HepG2 (cell line): ENCODE data around the gene GALNT9. TPM values are rescaled to one million over a fixed set of nuclear protein-coding genes. Genes with fewer than 3 reads are reported as not detected.
A peak's percentile ranks its signal among the peaks of the same experiment; 100 is the strongest.

Experiments
- ATAC-seq: fragments of 200-7000 bp; cut with Tn5 transposase; 3 replicates; pipeline ENCODE4 v1.9.1; 2020; ENCODE audit warnings: mild to moderate bottlenecking, moderate library complexity
- BruUV-seq: library from RNA; stranded (reverse); fragments of 400-500 nt; replicated peaks from 2 replicates; lab custom pipeline; 2021; lab: Mats Ljungman, UMichigan
- CTCF ChIA-PET: fragments of 300-600 bp; formaldehyde crosslinking; extraction: SDS; loops from one replicate; lab custom pipeline; 2021; ENCODE audit warnings: low total read pairs, inconsistent platforms, low intra/inter-chr PET ratio; lab: Yijun Ruan, JAX
- POLR2A ChIA-PET: fragments of 350-600 bp; sonication (Branson Sonifier 250); formaldehyde crosslinking; loops from one replicate; lab custom pipeline; 2020; ENCODE audit warnings: antibody characterized with exemption, inconsistent platforms; lab: Yijun Ruan, JAX
- DNase-seq: peaks from one replicate; pipeline ENCODE4 v3.0.0-alpha.2; 2015; ENCODE audit warnings: low spot score
- FAIRE-seq: peaks from 3 replicates; lab custom pipeline; 2011; peaks lifted over from hg19 to GRCh38; lab: Jason Lieb, UNC
- H2AFZ ChIP-seq: one replicate; pipeline ENCODE4 v1.6.1; 2011; ENCODE audit warnings: low read length, inconsistent platforms
- H3K27ac ChIP-seq: fragments of 300-600 bp; 3 replicates; pipeline ENCODE4 v1.8.0; 2011; ENCODE audit warnings: mixed run types, mild to moderate bottlenecking, mixed read lengths, low read length, inconsistent platforms; ENCODE audit not compliant: insufficient read depth; ENCODE audit errors: extremely low read length
- H3K27me3 ChIP-seq, 2 experiments: fragments of 200-600 bp in 1 of 2; 2 replicates in 1 of 2; 3 replicates in 1 of 2; pipeline versions ENCODE4 v1.6.0 to v1.8.0; 2011; ENCODE audit warnings: low read length in 2 of 2, mild to moderate bottlenecking in 2 of 2, moderate library complexity in 2 of 2, inconsistent platforms in 1 of 2; ENCODE audit not compliant: insufficient read depth in 2 of 2, control insufficient read depth in 1 of 2
- H3K36me3 ChIP-seq, 2 experiments: fragments of 200-600 bp in 1 of 2; replicated peaks in 1 of 2; 2 replicates in 1 of 2; 3 replicates in 1 of 2; pipeline versions ENCODE4 v1.5.1 to v1.8.0; 2011; ENCODE audit warnings: low read length in 2 of 2, inconsistent platforms in 1 of 2; ENCODE audit not compliant: insufficient read depth in 2 of 2, control insufficient read depth in 1 of 2
- H3K4me1 ChIP-seq: 2 replicates; pipeline ENCODE4 v1.5.1; 2012; ENCODE audit warnings: low read length, inconsistent platforms; ENCODE audit not compliant: insufficient read depth
- H3K4me2 ChIP-seq: 2 replicates; pipeline ENCODE4 v1.6.0; 2011; ENCODE audit warnings: low read depth, low read length, inconsistent platforms
- H3K4me3 ChIP-seq, 3 experiments: fragments of 200-600 bp in 1 of 3; sonication (generic), shearing (Covaris generic) in 1 of 3; replicated peaks in 1 of 3; 2 replicates each; pipeline ENCODE4 v1.5.1; 2011 to 2016; ENCODE audit warnings: low read length in 3 of 3, inconsistent platforms in 2 of 3, low read depth in 2 of 3, mild to moderate bottlenecking in 2 of 3, control low read depth in 1 of 3, mixed read lengths in 1 of 3; ENCODE audit not compliant: insufficient read depth in 1 of 3
- H3K79me2 ChIP-seq: one replicate; pipeline ENCODE4 v1.6.1; 2011; ENCODE audit warnings: low read length, inconsistent platforms; ENCODE audit not compliant: insufficient read depth
- H3K9ac ChIP-seq: 2 replicates; pipeline ENCODE4 v1.6.0; 2011; ENCODE audit warnings: mild to moderate bottlenecking, low read depth, low read length, inconsistent platforms; ENCODE audit not compliant: insufficient read depth
- H3K9me3 ChIP-seq: 2 replicates; pipeline ENCODE4 v1.5.1; 2012; ENCODE audit warnings: mild to moderate bottlenecking, low read length
- H4K20me1 ChIP-seq: 2 replicates; pipeline ENCODE4 v1.6.0; 2011; ENCODE audit warnings: inconsistent platforms, mild to moderate bottlenecking, low read length, moderate library complexity; ENCODE audit not compliant: insufficient read depth
- FOXP1 ChIP-seq, 2 experiments: fragments of 450-650 bp in 1 of 2; IDR thresholded peaks; 2 replicates each; pipeline ENCODE4 v1.6.1; 2017 to 2018; ENCODE audit warnings: antibody characterized with exemption in 1 of 2
- HDAC6 ChIP-seq: fragments of 200-600 bp; sonication (generic); IDR thresholded peaks from 2 replicates; pipeline ENCODE4 v1.7.0; 2017; ENCODE audit warnings: mild to moderate bottlenecking, antibody characterized with exemption, low read length, low read depth
- HOXD1 ChIP-seq: sonication (generic); formaldehyde crosslinking; IDR thresholded peaks from 2 replicates; pipeline ENCODE4 v1.5.0; 2020; ENCODE audit warnings: missing genetic modification reagents
- NFYB ChIP-seq: sonication (generic); formaldehyde crosslinking; IDR thresholded peaks from 2 replicates; pipeline ENCODE4 v1.4.0; 2020; ENCODE audit warnings: missing genetic modification reagents
- NFYC ChIP-seq: IDR thresholded peaks from 2 replicates; pipeline ENCODE4 v1.6.1; 2016; ENCODE audit warnings: missing genetic modification reagents, missing compliant biosample characterization
- PLRG1 ChIP-seq: fragments of 450-650 bp; conservative IDR thresholded peaks from 2 replicates; pipeline ENCODE4 v1.6.1; 2016
- SP2 ChIP-seq: sonication (generic); formaldehyde crosslinking; IDR thresholded peaks from 2 replicates; pipeline ENCODE4 v1.5.1; 2020; ENCODE audit warnings: mild to moderate bottlenecking, missing genetic modification reagents
- ZNF263 ChIP-seq: sonication (generic); formaldehyde crosslinking; IDR thresholded peaks from 2 replicates; pipeline ENCODE4 v1.4.0; 2020; ENCODE audit warnings: missing genetic modification reagents
- ZNF564 ChIP-seq: sonication (generic); formaldehyde crosslinking; IDR thresholded peaks from 2 replicates; pipeline ENCODE4 v1.8.1; 2023; ENCODE audit warnings: mild to moderate bottlenecking, missing genetic modification reagents
- WGBS: methylation state at CpG from one replicate; pipeline ENCODE4 v1.1.6; 2017; ENCODE audit warnings: low lambda C conversion rate; 5-methylcytosine and 5-hydroxymethylcytosine counted together
- in situ Hi-C: cut with HindIII; loops from 2 replicates; pipeline ENCODE4 v1.10.0; 2017; ENCODE audit warnings: low pct_unique_long_range_greater_than_20kb; ENCODE audit not compliant: extremely low pct_ligation_motif_present
- intact Hi-C: fragments of 100-400 bp; cut with micrococcal nuclease; formaldehyde crosslinking; loops from one replicate; pipeline ENCODE4 v1.10.0; 2022; ENCODE audit not compliant: unreplicated experiment
- polyA plus RNA-seq, 8 experiments: library from polyadenylated mRNA; depleted of rRNA in 3 of 8; stranded (reverse) in 7 of 8; unstranded in 1 of 8; fragments of >200 nt; fragmentation: Illumina TruSeq in 4 of 8; extraction: Trizol in 4 of 8; gene quantifications; 2 replicates each; pipeline versions ENCODE4 v1.2.1 to v1.2.3, GENCODE V29; 2011 to 2016; ENCODE audit warnings: low read depth in 4 of 8, missing spikeins in 1 of 8, mixed read lengths in 1 of 8; ENCODE audit not compliant: insufficient read depth in 1 of 8
- total RNA-seq, 5 experiments: library from RNA; depleted of rRNA; stranded (reverse); fragments of >200 nt; fragmentation: Illumina TruSeq; extraction: Trizol; gene quantifications; 2 replicates each; pipeline ENCODE4 v1.2.3, GENCODE V29; 2016; ENCODE audit warnings: low read depth in 1 of 5
- TF ChIP-seq, protein P1 (sequence below): sonication (generic); formaldehyde crosslinking; IDR thresholded peaks from 2 replicates; pipeline ENCODE4 v1.4.0; 2020; ENCODE audit warnings: missing genetic modification reagents
- TF ChIP-seq, protein P2 (sequence below): sonication (generic); formaldehyde crosslinking; IDR thresholded peaks from 2 replicates; pipeline ENCODE4 v1.4.0; 2020; ENCODE audit warnings: mild to moderate bottlenecking, missing genetic modification reagents
- TF ChIP-seq, protein P3 (sequence below): sonication (generic); formaldehyde crosslinking; IDR thresholded peaks from 2 replicates; pipeline ENCODE4 v1.8.1; 2023; ENCODE audit warnings: missing genetic modification reagents, inconsistent platforms, borderline replicate concordance
- TF ChIP-seq, protein P4 (sequence below): sonication (generic); formaldehyde crosslinking; IDR thresholded peaks from 2 replicates; pipeline ENCODE4 v1.8.1; 2023; ENCODE audit warnings: missing genetic modification reagents, mild to moderate bottlenecking, borderline replicate concordance
- TF ChIP-seq, protein P5 (sequence below): conservative IDR thresholded peaks from 2 replicates; pipeline ENCODE4 v1.6.1; 2018; ENCODE audit warnings: missing genetic modification reagents

The GALNT9 gene
- total and polyA plus RNA-seq, 2 of the 13 experiments (the other 11 are each of a cell fraction or from before 2014, with no cell fraction given), result 0.04 TPM; not detected in 1

DNA sequence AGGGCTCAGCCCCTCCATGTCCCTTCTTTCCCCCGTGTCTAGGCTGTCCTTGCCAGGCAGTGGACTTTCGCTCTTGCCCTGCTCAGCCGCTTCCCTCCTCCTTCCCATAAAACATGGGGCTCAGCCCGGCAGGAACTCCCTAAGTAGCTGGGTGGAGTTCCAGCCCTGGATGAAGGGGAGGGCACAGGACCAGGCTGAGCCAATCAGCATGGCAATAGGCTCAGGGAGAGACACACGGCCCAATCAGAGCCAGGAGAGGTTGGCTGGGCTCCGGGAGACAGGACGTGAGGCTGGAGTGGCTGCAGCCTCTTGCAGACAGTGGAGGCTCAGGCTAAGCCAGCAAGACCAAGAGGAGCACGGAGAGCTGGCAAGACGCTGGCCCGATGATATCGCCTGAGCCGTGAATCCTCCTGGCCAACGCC lies 54.3 kb downstream of the GALNT9 start:
- Histone ChIP-seq H3K4me2 (no peak overlapping the region), H3K4me1 (peaks cover 12% of the 10 kb centered on the region), H3K27me3 (peaks cover 27 to 84% of the 10 kb centered on the region in 2 experiments), H3K36me3 (no peaks in the 10 kb centered on the region), H3K4me3 (no peak overlapping the region), H3K9me3 (no peaks in the 10 kb centered on the region), H4K20me1 (0 out of 2 replicates have a peak, but pooled peaks cover 2% of the 10 kb centered on the region), H3K9ac (no peak overlapping the region), H2AFZ (no peak overlapping the region), H3K79me2 (no peaks in the 10 kb centered on the region), H3K27ac (no peak overlapping the region)
- 50% methylated on average over 9 of the region's 13 CpGs for WGBS
- intact Hi-C loops, result no loop called here
- BruUV-seq, result no TSS peak
- DNase-seq (peak; percentile 16), FAIRE-seq (no peak), ATAC-seq (peak; percentile 57)
- ChIA-PET POLR2A (no interaction called here), CTCF (no interaction called here)
- in situ Hi-C loops, result no loop called here
- TF ChIP-seq, protein P1, sequence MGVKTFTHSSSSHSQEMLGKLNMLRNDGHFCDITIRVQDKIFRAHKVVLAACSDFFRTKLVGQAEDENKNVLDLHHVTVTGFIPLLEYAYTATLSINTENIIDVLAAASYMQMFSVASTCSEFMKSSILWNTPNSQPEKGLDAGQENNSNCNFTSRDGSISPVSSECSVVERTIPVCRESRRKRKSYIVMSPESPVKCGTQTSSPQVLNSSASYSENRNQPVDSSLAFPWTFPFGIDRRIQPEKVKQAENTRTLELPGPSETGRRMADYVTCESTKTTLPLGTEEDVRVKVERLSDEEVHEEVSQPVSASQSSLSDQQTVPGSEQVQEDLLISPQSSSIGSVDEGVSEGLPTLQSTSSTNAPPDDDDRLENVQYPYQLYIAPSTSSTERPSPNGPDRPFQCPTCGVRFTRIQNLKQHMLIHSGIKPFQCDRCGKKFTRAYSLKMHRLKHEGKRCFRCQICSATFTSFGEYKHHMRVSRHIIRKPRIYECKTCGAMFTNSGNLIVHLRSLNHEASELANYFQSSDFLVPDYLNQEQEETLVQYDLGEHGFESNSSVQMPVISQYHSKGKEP (CRISPR knock-in tag), result no peak
- TF ChIP-seq, protein P2, sequence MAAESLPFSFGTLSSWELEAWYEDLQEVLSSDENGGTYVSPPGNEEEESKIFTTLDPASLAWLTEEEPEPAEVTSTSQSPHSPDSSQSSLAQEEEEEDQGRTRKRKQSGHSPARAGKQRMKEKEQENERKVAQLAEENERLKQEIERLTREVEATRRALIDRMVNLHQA (CRISPR knock-in tag), result no peak
- TF ChIP-seq PLRG1 (no peak), ZNF263 (CRISPR knock-in tag) (peak; percentile 40; the same call in 1 of the 2 replicates), FOXP1 (IDR thresholded peaks at IDR 0.05) (no peak), FOXP1 (CRISPR knock-in tag; IDR thresholded peaks at IDR 0.05) (no peak), NFYC (CRISPR knock-in tag) (peak; percentile 75), ZNF564 (CRISPR knock-in tag) (no peak), SP2 (CRISPR knock-in tag) (peak; percentile 60), NFYB (CRISPR knock-in tag) (peak; percentile 74), HDAC6 (no peak), HOXD1 (CRISPR knock-in tag) (no peak)
- TF ChIP-seq, protein P3, sequence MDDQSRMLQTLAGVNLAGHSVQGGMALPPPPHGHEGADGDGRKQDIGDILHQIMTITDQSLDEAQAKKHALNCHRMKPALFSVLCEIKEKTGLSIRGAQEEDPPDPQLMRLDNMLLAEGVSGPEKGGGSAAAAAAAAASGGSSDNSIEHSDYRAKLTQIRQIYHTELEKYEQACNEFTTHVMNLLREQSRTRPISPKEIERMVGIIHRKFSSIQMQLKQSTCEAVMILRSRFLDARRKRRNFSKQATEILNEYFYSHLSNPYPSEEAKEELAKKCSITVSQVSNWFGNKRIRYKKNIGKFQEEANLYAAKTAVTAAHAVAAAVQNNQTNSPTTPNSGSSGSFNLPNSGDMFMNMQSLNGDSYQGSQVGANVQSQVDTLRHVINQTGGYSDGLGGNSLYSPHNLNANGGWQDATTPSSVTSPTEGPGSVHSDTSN (CRISPR knock-in tag), result no peak
- TF ChIP-seq, protein P4, sequence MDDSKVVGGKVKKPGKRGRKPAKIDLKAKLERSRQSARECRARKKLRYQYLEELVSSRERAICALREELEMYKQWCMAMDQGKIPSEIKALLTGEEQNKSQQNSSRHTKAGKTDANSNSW, result no peak
- TF ChIP-seq, protein P5, sequence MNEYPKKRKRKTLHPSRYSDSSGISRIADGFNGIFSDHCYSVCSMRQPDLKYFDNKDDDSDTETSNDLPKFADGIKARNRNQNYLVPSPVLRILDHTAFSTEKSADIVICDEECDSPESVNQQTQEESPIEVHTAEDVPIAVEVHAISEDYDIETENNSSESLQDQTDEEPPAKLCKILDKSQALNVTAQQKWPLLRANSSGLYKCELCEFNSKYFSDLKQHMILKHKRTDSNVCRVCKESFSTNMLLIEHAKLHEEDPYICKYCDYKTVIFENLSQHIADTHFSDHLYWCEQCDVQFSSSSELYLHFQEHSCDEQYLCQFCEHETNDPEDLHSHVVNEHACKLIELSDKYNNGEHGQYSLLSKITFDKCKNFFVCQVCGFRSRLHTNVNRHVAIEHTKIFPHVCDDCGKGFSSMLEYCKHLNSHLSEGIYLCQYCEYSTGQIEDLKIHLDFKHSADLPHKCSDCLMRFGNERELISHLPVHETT (CRISPR knock-in tag), result no peak
